Stimulated activated CD4-positive, alpha-beta T cell treated with anti-CD3 and anti-CD28 coated beads, Interleukin-4, amount 100 ng/mL, for 4 hours (primary cell): Measurements from ENCODE around the gene RBMY1D.
"Not testable (repeated sequence)": the region's sequence is repeated elsewhere in the genome, so short reads cannot be mapped to it uniquely, and the experiment has no call there.

ENCODE experiments used
- DNase-seq, 2 experiments: peaks; one replicate each; pipeline ENCODE4 v3.0.0-alpha.2; 2020

Gene RBMY1D

DNA sequence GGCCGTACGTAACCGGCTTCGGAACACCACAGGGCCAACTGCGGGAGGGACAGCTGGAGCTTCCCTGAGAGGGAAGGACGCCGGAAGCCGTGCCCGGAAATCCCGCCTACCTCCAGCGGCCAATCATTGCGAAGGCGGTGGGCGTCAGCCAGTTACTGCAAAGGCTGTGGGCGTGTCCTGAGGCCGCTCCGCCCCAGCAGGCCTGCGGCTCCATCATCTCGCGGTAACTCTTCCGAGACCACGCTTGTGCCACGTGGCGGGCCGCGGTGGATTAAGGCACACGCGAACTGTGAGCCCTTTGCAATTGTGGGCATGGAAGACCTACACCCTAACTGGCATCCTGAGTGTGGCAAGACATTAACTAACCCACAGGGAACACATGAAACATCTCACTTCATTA lies at the start of gene RBMY1D:
Gene RBMY1D (minus strand): TSS at position 101 of the 400 bp plus-strand sequence. CDS start 2,013 bp downstream, outside the sequence.
- not testable (repeated sequence) for DNase-seq

DNA sequence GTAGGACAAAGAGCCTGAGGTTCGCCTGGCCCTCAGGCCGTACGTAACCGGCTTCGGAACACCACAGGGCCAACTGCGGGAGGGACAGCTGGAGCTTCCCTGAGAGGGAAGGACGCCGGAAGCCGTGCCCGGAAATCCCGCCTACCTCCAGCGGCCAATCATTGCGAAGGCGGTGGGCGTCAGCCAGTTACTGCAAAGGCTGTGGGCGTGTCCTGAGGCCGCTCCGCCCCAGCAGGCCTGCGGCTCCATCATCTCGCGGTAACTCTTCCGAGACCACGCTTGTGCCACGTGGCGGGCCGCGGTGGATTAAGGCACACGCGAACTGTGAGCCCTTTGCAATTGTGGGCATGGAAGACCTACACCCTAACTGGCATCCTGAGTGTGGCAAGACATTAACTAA lies 23.6 kb upstream of the RBMY1D start, which contains the start of gene RBMY1E:
Gene RBMY1E (minus strand): TSS at position 101 of the 400 bp plus-strand sequence. CDS start 1,978 bp downstream, outside the sequence.
- DNase-seq, result not testable (repeated sequence)

DNA sequence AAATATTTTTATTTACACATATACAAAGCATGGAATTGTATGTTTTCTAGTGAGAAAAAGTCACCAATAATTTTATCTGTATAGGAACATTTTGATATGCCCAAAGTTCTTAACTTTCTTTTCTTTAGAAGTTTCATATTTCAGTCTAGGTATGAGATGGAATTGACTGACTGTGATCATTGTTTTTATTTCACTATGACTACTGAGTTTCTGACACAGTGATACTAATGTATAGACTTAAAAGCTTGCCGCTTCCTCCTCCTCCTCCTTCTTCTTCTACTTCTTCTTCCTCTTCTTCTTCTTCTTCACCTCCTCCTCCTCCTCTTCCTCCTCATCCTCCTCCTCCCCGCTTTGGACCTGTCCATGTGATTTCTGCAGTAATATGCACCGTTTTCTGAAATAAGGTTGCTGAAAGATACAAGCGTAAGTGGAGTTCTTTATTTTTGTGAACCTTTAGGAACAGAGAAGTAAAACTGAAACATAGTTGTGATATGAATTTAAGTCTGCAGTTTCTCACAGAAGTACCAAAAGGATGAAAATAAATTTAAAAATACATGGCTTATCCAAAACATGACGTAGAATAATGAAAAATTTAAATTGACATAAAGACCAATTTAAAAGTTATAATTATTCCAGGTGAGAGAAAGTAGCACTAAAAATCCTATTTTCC lies 24.8 kb downstream of the RBMY1D start:
- DNase-seq, result not testable (repeated sequence)

DNA sequence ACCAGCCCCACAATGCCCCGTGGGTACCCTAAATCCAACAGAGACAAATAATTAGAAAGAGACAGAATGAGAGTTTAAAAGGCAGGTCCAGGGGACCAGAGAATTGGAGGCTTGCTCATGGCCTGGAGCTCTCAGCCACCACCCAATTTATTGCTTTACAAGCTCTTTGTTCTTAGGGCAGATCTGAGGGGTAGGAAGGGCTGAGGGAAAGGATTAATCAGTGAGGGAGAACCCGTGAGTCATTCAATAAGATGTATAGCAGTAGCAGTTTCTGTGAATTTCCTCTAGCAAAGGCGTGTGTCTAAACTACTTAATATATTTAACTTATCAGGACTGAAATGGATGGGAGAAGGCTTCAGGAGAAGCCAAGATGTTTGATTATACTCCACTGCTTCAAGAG lies 48.8 kb downstream of the RBMY1D start:
- DNase-seq, result no peak

DNA sequence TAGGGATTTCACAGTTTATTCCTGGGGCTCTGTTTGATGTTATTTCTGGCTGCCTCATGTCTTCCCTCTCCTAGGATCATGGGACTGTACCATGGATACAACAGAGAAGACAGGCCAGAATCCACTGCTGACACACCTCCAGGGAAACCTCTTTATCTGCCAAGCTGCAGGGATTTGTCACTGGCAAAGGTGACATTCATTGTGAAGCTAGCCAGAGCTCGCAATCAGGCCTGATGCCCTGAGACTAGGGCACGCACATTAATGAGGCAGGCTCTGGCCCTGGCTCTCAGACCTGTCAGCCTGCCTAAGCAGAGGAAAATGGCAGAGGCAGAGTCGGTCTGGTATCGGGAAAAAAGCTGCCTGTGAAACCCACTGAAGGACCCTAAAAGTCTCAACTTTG lies 52.2 kb downstream of the RBMY1D start:
- DNase-seq, result no peak

DNA sequence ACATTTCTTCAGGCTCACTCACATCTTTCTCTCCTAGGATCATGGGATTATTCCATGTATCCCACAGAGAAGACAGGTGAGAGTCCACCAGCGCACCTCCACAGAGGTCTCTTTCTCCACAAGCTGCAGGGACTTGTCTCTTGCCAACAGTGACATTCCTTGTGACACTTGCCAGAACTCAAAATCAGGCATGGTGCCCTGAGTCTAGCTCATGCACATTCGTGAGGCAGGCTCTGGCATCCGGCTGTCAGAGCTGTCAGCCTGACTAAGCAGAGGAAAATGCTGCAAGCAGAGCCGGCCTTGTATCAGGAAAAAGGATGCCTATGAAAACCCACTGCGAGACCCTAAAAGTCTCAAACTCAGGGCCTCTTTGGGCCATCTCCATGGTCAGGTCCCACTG lies 54.8 kb downstream of the RBMY1D start:
- DNase-seq, result no peak

DNA sequence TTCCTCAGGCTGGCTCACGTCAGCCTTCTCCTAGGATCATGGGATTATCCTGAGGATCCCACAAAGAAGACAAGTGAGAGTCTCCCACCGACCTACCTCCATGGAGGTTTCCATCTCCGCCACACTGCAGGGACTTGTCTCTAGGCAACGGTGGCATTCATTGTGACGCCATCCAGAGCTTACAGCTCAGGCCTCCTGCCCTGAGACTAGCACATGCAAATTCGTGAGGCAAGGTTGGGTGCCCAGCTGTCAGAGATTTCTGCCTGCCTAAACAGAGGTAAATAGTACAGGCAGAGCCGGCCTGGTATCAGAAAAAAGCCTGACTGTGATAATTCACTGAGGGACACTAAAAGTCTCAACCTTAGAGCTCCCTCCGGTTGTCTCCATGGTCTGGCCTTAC lies 58.0 kb downstream of the RBMY1D start:
- DNase-seq, result no peak

DNA sequence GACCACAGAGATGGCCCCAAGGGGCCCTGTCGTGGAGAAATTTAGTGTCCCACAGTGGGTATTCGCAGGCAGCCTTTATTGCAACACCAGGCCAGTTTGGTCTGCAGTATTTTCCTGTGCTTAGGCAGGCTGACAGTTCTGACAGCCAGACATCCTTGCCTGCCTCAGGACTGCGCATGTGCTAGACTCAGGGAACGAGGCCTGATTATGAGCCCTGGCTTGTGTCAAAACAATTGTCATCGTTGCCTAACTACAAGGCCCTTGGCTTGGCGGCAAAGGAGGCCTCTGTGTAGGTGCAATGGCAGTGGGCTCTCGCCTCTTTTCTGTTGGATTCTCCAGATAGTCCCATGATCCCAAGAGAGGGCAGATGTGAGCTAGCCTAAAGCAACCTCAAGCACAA lies 59.3 kb downstream of the RBMY1D start:
- no peak for DNase-seq
